Epithelial cell of proximal tubule (primary cell): ENCODE measurements around the gene TMEM179. TPM values are rescaled to one million over a fixed set of nuclear protein-coding genes. Genes with fewer than 3 reads are reported as not detected.

Source experiments
- DNase-seq: peaks from one replicate; pipeline ENCODE4 v3.0.0-alpha.2; 2011; ENCODE audit warnings: low read depth
- H3K4me3 ChIP-seq: 2 replicates; pipeline ENCODE4 v1.5.1; 2011; ENCODE audit warnings: low read depth, mild to moderate bottlenecking, low read length
- CTCF ChIP-seq: conservative IDR thresholded peaks from 2 replicates; pipeline ENCODE4 v1.5.1; 2012; ENCODE audit warnings: low read depth, mild to moderate bottlenecking, low read length
- total RNA-seq: library from RNA; depleted of rRNA; stranded (reverse); fragments of >200 nt; gene quantifications from 2 replicates; pipeline ENCODE4 v1.2.3, GENCODE V29; 2015

The TMEM179 gene
- total RNA-seq, 1 donor from 2014 or later: not detected

DNA sequence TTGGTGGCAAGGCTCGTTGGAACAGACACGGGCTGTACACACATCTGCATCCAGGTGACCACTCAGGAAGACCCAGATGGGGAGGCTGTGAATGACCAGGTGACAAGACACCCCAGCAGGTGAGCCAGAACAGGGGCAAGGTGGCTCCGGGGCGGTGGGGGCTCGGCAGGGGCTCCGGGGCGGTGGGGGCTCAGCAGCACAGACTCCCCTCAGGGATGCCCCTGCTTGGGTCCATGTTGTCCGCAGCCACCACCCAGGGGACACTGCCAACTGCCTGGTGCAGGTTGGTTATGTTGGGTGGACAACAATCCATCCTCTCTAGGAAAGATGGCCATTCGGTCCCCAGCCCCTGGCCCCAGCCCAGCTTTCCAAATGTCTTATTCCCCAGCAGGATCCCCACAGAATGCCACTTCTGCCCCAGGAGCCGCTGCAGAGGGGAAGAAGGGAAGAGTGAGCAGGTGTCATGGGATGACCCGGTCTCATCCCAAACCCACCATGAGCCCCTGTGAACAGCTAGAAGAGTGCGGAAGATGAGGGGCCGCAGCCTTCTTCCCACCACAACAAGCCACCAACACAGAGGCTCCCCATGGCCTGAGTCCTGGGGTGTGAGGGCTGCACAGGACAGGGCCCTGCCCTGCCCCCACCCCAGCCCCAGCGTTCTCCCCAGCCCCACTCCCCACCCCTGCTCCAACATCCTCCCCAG is 56.4 kb downstream of the TMEM179 start:
- no peak for DNase-seq
- no peak overlapping the region for H3K4me3 ChIP-seq
- TF ChIP-seq CTCF: no peak

DNA sequence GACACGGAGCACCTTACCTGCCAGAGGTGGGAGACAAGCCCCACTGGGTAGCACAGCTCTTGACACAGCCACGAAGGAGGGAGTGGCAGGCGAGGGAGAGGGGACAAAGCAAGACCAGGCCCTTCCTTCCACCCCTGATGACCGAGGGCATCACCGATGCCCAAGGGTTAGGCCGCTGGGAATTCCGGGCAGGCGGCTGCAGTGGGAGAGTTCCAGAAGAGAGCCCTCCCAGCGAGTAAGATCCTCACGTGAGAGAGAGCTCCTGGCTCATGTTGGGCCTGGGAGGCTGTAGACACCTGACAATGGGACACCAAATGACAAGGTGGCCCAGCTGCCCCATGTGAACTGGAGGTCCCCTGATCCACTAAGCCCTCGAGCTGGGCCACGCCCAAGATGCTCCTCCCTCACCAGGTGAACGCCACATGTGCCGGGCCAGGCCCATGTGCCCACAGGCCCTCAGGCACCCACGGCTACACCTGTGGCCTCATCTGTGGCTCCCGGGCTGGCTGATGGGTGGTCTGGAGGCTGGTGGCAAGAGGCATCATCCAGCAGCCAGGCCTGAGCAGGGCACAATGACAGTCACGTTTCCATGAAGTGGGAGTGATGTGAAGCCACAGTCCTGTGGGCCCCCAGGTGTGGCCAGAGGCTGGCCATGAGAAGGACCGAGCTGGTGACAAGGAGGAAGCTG is 57.1 kb downstream of the TMEM179 start:
- no peak overlapping the region for H3K4me3 ChIP-seq
- no peak for DNase-seq
- TF ChIP-seq CTCF: no peak

- TF ChIP-seq CTCF: no peak
- no peak for DNase-seq
These were observed 57.8 kb downstream of the TMEM179 start for GRCh38 chr14:104546591-104547309.

DNA sequence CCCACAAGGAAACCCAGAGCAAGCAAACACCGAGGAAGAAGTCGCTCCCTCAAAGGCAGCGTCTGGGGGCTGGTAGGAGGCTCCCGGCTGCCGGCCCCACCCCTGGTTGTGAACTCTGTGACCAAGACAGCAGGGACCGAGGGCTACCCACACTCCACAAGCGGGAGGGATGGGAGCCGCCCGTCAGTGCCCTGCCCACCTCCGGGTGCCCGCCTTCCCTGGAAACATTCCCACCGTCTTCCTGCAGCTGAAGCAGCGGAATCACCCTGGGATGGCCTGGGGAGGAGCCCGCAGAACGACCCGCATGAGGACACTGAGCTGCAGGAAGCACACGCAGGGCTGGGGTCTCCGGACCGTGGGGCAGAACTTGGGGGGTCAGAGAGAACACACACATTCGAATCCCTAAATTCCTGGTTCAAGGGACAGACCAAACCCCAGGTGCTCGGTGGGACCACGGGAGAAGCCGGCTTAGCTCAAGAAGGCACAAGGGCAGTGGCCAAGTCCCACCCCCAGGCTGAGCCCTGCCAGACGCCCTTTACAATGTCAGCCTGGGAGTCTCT is 58.5 kb downstream of the TMEM179 start:
- no peak for TF ChIP-seq CTCF
- no peak for DNase-seq

More at GRCh38 chr14:104546591-104547309, 57.8 kb downstream of the TMEM179 start:
- H3K4me3 ChIP-seq: no peak overlapping the region

GRCh38 chr14:104545151-104545941 is 59.2 kb downstream of the TMEM179 start:
- TF ChIP-seq CTCF: no peak
- H3K4me3 ChIP-seq: no peak overlapping the region
- DNase-seq: no peak

More for the DNA sequence above, 58.5 kb downstream of the TMEM179 start:
- no peak overlapping the region for H3K4me3 ChIP-seq

DNA sequence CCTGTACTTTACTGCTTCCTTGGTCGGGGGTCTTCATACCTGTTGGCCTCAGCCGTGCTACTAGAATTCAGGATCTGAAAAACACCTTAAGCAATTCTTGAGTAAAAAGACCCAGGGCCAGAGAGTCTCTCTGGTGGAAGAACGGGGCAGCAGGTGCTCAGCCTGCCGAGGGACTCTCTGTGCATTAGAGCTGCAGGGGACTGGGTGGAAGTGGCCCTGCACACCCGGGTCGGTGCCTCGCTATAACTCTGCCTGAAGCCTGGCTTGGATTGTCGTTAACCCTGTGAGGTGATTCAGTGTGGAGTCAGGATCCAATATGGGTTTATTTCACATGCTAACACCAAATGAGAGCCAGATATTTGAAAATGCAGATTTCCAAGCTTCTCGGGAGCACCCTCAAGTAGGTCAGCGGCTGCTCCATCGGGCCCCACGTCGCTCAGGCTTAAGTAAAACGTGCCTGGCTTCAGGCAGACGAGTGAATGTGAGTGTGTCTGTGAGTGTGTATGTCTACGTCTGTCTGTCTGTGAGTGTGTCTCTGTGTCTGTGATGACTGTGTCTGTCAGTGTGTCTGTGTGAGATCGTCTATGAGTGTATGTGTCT is 60.1 kb downstream of the TMEM179 start:
- no peak for DNase-seq
- H3K4me3 ChIP-seq: no peak overlapping the region
- no peak for TF ChIP-seq CTCF
